GM10266 (cell line): ENCODE data around the gene GABRA6.

Source experiments
- DNase-seq: peaks from one replicate; pipeline ENCODE4 v3.0.0; 2012; ENCODE audit errors: extremely low spot score
- CTCF ChIP-seq: IDR thresholded peaks from 2 replicates; pipeline ENCODE4 v1.5.1; 2012; ENCODE audit warnings: mild to moderate bottlenecking, low read depth; ENCODE audit not compliant: control insufficient read depth, insufficient read depth; ENCODE audit errors: missing control alignments

The GABRA6 gene

DNA sequence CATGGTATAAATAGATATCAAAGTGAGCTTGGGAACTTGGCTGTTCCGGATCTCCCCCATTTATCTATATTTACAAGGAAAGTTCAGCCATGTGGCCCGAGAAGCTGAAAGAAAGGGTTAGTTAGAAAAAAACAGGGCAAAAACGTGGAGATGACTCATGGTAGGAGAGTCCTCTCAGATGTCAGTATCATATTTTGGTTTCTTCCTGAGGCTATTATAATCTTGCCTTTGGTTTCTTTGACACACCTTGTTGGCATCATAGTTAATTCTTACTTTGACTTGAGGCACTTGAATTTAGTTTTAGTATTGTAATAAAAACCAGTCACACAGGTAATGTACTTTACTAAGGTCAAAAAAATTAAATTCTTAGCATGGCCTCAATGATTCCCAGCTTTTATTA, 59.9 kb downstream of the GABRA6 start:
- TF ChIP-seq CTCF: no peak

DNA sequence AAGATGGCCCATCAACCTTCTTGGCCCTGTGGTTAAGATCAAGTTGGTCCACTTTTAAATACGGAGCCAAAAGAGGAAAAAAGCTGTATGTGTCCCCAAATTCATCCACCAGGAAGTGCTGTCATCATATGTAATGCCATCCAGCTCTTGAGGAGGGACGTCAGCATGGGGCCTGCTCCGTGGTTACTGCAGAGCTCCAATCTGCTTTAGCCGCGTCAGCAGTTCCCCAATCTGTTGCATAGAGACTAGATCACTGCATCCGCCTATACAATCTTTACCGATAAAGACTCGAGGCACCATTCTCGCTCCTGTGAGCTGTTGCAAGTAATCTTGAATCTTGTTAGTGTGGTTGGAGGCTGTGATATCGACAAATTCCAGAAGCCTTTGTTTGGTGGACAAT, 65.7 kb downstream of the GABRA6 start:
- no peak for DNase-seq
- TF ChIP-seq CTCF: no peak

More for the DNA sequence above, 59.9 kb downstream of the GABRA6 start:
- DNase-seq: no peak
